AG04450 (cell line): Measurements from ENCODE around the gene PFKP. TPM values are rescaled to one million over a fixed set of nuclear protein-coding genes. Genes with fewer than 3 reads are reported as not detected.
"Not testable (repeated sequence)": the region's sequence is repeated elsewhere in the genome, so short reads cannot be mapped to it uniquely, and the experiment has no call there.

Source experiments
- CTCF ChIA-PET: fragments of 300-600, 350-600 bp; formaldehyde crosslinking; extraction: SDS; loops from one replicate; lab custom pipeline; 2022; ENCODE audit warnings: antibody characterized with exemption, inconsistent platforms; lab: Charles Lee
- POLR2A ChIA-PET: fragments of 350-600 bp; formaldehyde crosslinking; extraction: SDS; loops from one replicate; lab custom pipeline; 2021; ENCODE audit warnings: antibody characterized with exemption, inconsistent platforms; lab: Yijun Ruan, JAX
- DNase-seq: peaks from one replicate; pipeline ENCODE4 v3.0.0-alpha.2; 2011; ENCODE audit warnings: low read depth, low spot score
- H3K27ac ChIP-seq: one replicate; pipeline ENCODE4 v1.5.1; 2012; ENCODE audit warnings: low read depth, low read length, control low read depth
- H3K27me3 ChIP-seq: one replicate; pipeline ENCODE4 v1.6.0; 2012; ENCODE audit warnings: low read length; ENCODE audit not compliant: control insufficient read depth, insufficient read depth
- H3K4me3 ChIP-seq: 2 replicates; pipeline ENCODE4 v1.5.1; 2011; ENCODE audit warnings: mild to moderate bottlenecking, low read depth, low read length, control low read depth
- H3K9me3 ChIP-seq: 2 replicates; pipeline ENCODE4 v1.5.1; 2012; ENCODE audit warnings: low read length; ENCODE audit not compliant: control insufficient read depth, insufficient read depth
- CTCF ChIP-seq: IDR thresholded peaks from 2 replicates; pipeline ENCODE4 v1.5.1; 2011; ENCODE audit warnings: low read depth, low read length, control low read depth, inconsistent platforms
- polyA plus RNA-seq: library from polyadenylated mRNA; depleted of rRNA; stranded (reverse); fragments of >200 nt; gene quantifications from 2 replicates; pipeline ENCODE4 v1.2.3, GENCODE V29; 2011

Gene PFKP
- polyA plus RNA-seq, 1 experiment, result 122 TPM

- no peak for DNase-seq
- CTCF ChIA-PET, result no interaction called here
These were observed 37.8 kb downstream of the PFKP start for GRCh38 chr10:3105166-3105565.

GRCh38 chr10:3105905-3106304, 38.6 kb downstream of the PFKP start:
- DNase-seq, result no peak
- no peak for TF ChIP-seq CTCF
- H3K9me3 ChIP-seq, result peaks cover 12% of the 10 kb centered on the region; the same call in 1 of the 2 replicates
- no peak overlapping the region for H3K4me3 ChIP-seq
- H3K27me3 ChIP-seq, result no peaks in the 10 kb centered on the region
- H3K27ac ChIP-seq, result no peak overlapping the region
- CTCF ChIA-PET, result no interaction called here
- POLR2A ChIA-PET, result no interaction called here

More at GRCh38 chr10:3105166-3105565, 37.8 kb downstream of the PFKP start:
- Histone ChIP-seq H3K9me3 (peaks cover 14% of the 10 kb centered on the region; the same call in 1 of the 2 replicates), H3K27me3 (no peaks in the 10 kb centered on the region), H3K4me3 (no peak overlapping the region), H3K27ac (no peak overlapping the region)
- POLR2A ChIA-PET, result no interaction called here
- TF ChIP-seq CTCF, result no peak

GRCh38 chr10:3106328-3106727, 39.0 kb downstream of the PFKP start:
- not testable (repeated sequence) for H3K4me3 ChIP-seq, H3K27me3 ChIP-seq, H3K27ac ChIP-seq, H3K9me3 ChIP-seq, DNase-seq
- ChIA-PET CTCF (interaction anchor here (0.7 to 2.2 kb wide), 2 partner anchors 129 to 178 kb away, joined by 3 to 9 read pairs; no protein-coding TSS in a partner anchor), POLR2A (interaction anchor here (0.9 to 1.7 kb wide), 3 partner anchors 11 to 15 kb away, joined by 3 to 33 read pairs (median 3); no protein-coding TSS in a partner anchor)

GRCh38 chr10:3106928-3107425, 39.6 kb downstream of the PFKP start:
- Histone ChIP-seq H3K27ac (peak overlapping the region; percentile 94), H3K27me3 (no peaks in the 10 kb centered on the region), H3K9me3 (peaks cover 3% of the 10 kb centered on the region; the same call in 1 of the 2 replicates), H3K4me3 (no peak overlapping the region)
- POLR2A ChIA-PET, result interaction anchor here (0.9 to 1.7 kb wide), 6 partner anchors 12 to 66 kb away, joined by 3 to 33 read pairs (median 3); partner anchors contain the start of gene PITRM1
- peak; percentile 15 for DNase-seq
- CTCF ChIA-PET, result interaction anchor here (0.7 to 2.2 kb wide), 3 partner anchors 13 to 179 kb away, joined by 3 to 9 read pairs (median 3); no protein-coding TSS in a partner anchor
- no peak for TF ChIP-seq CTCF

- ChIA-PET POLR2A (interaction anchor here (0.8 to 1.7 kb wide), 8 partner anchors 8 to 65 kb away, joined by 3 to 33 read pairs (median 3); partner anchors contain the start of gene PITRM1), CTCF (interaction anchor here (1.4 to 2.2 kb wide), 2 partner anchors 12 to 179 kb away, joined by 3 to 9 read pairs; no protein-coding TSS in a partner anchor)
- H3K9me3 ChIP-seq, result peaks cover 3% of the 10 kb centered on the region; the same call in 1 of the 2 replicates
- no peak overlapping the region for H3K4me3 ChIP-seq
- H3K27ac ChIP-seq, result peak overlapping the region; percentile 94
- DNase-seq, result peak; percentile 92
- H3K27me3 ChIP-seq, result no peaks in the 10 kb centered on the region
- no peak for TF ChIP-seq CTCF
These were observed 40.1 kb downstream of the PFKP start for GRCh38 chr10:3107426-3107961.
